H1 (cell line): ENCODE data around the gene PLCB4. TPM values are rescaled to one million over a fixed set of nuclear protein-coding genes. Genes with fewer than 3 reads are reported as not detected.

ENCODE experiments used
- CBX8 ChIP-seq: fragments of 300-800, 300-1000 bp; sonication (generic); IDR thresholded peaks from 2 replicates; pipeline ENCODE4 v1.7.1; 2016; ENCODE audit warnings: low read depth, low read length, borderline replicate concordance
- CHD2 ChIP-seq: IDR thresholded peaks from 2 replicates; pipeline ENCODE4 v1.6.1; 2012; ENCODE audit warnings: low read length, improper control_type of control experiment
- FOSL1 ChIP-seq: IDR thresholded peaks from 2 replicates; pipeline ENCODE4 v1.6.1; 2011; ENCODE audit warnings: mild to moderate bottlenecking, low read depth, low read length, moderate library complexity; ENCODE audit not compliant: insufficient read depth
- MAFK ChIP-seq: IDR thresholded peaks from 2 replicates; pipeline ENCODE4 v1.6.1; 2012; ENCODE audit warnings: low read depth, mild to moderate bottlenecking, improper control_type of control experiment, low read length
- RBBP5 ChIP-seq: IDR thresholded peaks from 2 replicates; pipeline ENCODE4 v1.7.1; 2012; ENCODE audit warnings: low read depth, mild to moderate bottlenecking, inconsistent platforms, low read length, moderate library complexity, borderline replicate concordance
- TCF12 ChIP-seq: IDR thresholded peaks from 2 replicates; pipeline ENCODE4 v1.6.1; 2011; ENCODE audit warnings: low read depth, mild to moderate bottlenecking, low read length
- TEAD4 ChIP-seq: IDR thresholded peaks from 2 replicates; pipeline ENCODE4 v1.6.1; 2012; ENCODE audit warnings: low read depth, low read length, inconsistent platforms, mixed read lengths
- polyA plus RNA-seq, 7 experiments: library from polyadenylated mRNA; depleted of rRNA in 3 of 7; stranded (reverse) in 5 of 7; unstranded in 2 of 7; fragments of >200 nt in 5 of 7; fragments of 200-250 nt in 2 of 7; gene quantifications; 1 replicate in 5 of 7; 2 replicates in 1 of 7; 4 replicates in 1 of 7; pipeline versions ENCODE4 v1.2.1 to v1.2.3, GENCODE V29; 2011 to 2013; ENCODE audit warnings: missing spikeins in 2 of 7, mixed read lengths in 2 of 7
- total RNA-seq: library from RNA; stranded (reverse); fragmentation: NEBNext Ultra II Directional; extraction: Animal tissue kit (Norgen Biotek cat#: 25700); gene quantifications from 2 replicates; pipeline ENCODE4 v1.2.1, GENCODE V29; 2021
- TF ChIP-seq, protein P1 (sequence below): fragments of 300-600 bp; sonication (generic); IDR thresholded peaks from 2 replicates; pipeline ENCODE4 v1.7.1; 2012; ENCODE audit warnings: low read length, moderate library complexity, mild to moderate bottlenecking, inconsistent platforms; ENCODE audit not compliant: insufficient replicate concordance
- TF ChIP-seq, protein P2 (sequence below): IDR thresholded peaks from 2 replicates; pipeline ENCODE4 v1.6.1; 2012; ENCODE audit warnings: low read length, inconsistent platforms
- TF ChIP-seq, protein P3 (sequence below): IDR thresholded peaks from 2 replicates; pipeline ENCODE4 v1.6.1; 2012; ENCODE audit warnings: inconsistent platforms

PLCB4 gene
- total and polyA plus RNA-seq, 2 of the 8 experiments (the other 6 are each of a cell fraction or from before 2014, with no cell fraction given): 3.2 to 14.1 TPM

DNA sequence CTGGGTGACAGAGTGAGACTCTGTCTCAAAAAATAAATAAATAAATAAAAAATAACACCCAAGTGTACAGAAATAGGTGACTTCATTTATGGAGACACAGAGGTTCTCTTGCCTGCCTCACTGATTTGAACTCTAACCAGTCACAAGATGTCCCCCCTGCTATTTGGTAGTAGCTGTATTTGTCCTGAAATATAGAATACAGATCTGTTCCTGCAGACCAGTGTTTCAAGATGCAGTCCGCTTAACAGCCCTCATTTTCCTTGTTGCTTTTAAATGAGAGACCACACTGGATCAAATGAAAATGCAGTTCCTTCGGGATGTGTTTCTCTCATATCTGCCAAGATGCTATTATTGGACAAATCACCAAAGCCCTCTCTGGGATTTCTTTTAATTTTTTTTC lies 7.6 kb downstream of the PLCB4 start (continued):
- TF ChIP-seq, protein P1, sequence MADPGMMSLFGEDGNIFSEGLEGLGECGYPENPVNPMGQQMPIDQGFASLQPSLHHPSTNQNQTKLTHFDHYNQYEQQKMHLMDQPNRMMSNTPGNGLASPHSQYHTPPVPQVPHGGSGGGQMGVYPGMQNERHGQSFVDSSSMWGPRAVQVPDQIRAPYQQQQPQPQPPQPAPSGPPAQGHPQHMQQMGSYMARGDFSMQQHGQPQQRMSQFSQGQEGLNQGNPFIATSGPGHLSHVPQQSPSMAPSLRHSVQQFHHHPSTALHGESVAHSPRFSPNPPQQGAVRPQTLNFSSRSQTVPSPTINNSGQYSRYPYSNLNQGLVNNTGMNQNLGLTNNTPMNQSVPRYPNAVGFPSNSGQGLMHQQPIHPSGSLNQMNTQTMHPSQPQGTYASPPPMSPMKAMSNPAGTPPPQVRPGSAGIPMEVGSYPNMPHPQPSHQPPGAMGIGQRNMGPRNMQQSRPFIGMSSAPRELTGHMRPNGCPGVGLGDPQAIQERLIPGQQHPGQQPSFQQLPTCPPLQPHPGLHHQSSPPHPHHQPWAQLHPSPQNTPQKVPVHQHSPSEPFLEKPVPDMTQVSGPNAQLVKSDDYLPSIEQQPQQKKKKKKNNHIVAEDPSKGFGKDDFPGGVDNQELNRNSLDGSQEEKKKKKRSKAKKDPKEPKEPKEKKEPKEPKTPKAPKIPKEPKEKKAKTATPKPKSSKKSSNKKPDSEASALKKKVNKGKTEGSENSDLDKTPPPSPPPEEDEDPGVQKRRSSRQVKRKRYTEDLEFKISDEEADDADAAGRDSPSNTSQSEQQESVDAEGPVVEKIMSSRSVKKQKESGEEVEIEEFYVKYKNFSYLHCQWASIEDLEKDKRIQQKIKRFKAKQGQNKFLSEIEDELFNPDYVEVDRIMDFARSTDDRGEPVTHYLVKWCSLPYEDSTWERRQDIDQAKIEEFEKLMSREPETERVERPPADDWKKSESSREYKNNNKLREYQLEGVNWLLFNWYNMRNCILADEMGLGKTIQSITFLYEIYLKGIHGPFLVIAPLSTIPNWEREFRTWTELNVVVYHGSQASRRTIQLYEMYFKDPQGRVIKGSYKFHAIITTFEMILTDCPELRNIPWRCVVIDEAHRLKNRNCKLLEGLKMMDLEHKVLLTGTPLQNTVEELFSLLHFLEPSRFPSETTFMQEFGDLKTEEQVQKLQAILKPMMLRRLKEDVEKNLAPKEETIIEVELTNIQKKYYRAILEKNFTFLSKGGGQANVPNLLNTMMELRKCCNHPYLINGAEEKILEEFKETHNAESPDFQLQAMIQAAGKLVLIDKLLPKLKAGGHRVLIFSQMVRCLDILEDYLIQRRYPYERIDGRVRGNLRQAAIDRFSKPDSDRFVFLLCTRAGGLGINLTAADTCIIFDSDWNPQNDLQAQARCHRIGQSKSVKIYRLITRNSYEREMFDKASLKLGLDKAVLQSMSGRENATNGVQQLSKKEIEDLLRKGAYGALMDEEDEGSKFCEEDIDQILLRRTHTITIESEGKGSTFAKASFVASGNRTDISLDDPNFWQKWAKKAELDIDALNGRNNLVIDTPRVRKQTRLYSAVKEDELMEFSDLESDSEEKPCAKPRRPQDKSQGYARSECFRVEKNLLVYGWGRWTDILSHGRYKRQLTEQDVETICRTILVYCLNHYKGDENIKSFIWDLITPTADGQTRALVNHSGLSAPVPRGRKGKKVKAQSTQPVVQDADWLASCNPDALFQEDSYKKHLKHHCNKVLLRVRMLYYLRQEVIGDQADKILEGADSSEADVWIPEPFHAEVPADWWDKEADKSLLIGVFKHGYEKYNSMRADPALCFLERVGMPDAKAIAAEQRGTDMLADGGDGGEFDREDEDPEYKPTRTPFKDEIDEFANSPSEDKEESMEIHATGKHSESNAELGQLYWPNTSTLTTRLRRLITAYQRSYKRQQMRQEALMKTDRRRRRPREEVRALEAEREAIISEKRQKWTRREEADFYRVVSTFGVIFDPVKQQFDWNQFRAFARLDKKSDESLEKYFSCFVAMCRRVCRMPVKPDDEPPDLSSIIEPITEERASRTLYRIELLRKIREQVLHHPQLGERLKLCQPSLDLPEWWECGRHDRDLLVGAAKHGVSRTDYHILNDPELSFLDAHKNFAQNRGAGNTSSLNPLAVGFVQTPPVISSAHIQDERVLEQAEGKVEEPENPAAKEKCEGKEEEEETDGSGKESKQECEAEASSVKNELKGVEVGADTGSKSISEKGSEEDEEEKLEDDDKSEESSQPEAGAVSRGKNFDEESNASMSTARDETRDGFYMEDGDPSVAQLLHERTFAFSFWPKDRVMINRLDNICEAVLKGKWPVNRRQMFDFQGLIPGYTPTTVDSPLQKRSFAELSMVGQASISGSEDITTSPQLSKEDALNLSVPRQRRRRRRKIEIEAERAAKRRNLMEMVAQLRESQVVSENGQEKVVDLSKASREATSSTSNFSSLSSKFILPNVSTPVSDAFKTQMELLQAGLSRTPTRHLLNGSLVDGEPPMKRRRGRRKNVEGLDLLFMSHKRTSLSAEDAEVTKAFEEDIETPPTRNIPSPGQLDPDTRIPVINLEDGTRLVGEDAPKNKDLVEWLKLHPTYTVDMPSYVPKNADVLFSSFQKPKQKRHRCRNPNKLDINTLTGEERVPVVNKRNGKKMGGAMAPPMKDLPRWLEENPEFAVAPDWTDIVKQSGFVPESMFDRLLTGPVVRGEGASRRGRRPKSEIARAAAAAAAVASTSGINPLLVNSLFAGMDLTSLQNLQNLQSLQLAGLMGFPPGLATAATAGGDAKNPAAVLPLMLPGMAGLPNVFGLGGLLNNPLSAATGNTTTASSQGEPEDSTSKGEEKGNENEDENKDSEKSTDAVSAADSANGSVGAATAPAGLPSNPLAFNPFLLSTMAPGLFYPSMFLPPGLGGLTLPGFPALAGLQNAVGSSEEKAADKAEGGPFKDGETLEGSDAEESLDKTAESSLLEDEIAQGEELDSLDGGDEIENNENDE: no peak
- TF ChIP-seq, protein P2, sequence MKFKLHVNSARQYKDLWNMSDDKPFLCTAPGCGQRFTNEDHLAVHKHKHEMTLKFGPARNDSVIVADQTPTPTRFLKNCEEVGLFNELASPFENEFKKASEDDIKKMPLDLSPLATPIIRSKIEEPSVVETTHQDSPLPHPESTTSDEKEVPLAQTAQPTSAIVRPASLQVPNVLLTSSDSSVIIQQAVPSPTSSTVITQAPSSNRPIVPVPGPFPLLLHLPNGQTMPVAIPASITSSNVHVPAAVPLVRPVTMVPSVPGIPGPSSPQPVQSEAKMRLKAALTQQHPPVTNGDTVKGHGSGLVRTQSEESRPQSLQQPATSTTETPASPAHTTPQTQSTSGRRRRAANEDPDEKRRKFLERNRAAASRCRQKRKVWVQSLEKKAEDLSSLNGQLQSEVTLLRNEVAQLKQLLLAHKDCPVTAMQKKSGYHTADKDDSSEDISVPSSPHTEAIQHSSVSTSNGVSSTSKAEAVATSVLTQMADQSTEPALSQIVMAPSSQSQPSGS: no peak
- no peak for TF ChIP-seq TCF12
- TF ChIP-seq RBBP5: no peak
- TF ChIP-seq CBX8: no peak
- no peak for TF ChIP-seq MAFK
- TF ChIP-seq FOSL1: no peak
- TF ChIP-seq, protein P3, sequence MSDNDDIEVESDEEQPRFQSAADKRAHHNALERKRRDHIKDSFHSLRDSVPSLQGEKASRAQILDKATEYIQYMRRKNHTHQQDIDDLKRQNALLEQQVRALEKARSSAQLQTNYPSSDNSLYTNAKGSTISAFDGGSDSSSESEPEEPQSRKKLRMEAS: no peak
- TF ChIP-seq TEAD4: no peak
- TF ChIP-seq CHD2: no peak
